Liver (tissue), 3 donors: Measurements from ENCODE around the gene THADA.

Experiments used
- CTCF ChIP-seq: fragments of 150-350 bp; IDR thresholded peaks from 2 replicates; pipeline ENCODE4 v1.5.1; 2017; ENCODE audit warnings: improper control_type of control experiment, low read depth, low read length; ENCODE audit not compliant: missing input control
- EGR1 ChIP-seq, 2 donors: IDR thresholded peaks; 2 replicates each; pipeline ENCODE4 v1.6.1; 2016 to 2018; ENCODE audit warnings: antibody characterized with exemption in 2 of 2, low read depth in 2 of 2
- GABPA ChIP-seq, 2 donors: IDR thresholded peaks in 1 of 2; conservative IDR thresholded peaks in 1 of 2; 2 replicates each; pipeline ENCODE4 v1.6.1; 2016; ENCODE audit warnings: antibody characterized with exemption in 2 of 2, mild to moderate bottlenecking in 1 of 2, moderate library complexity in 1 of 2
- HNF4A ChIP-seq, 2 donors: conservative IDR thresholded peaks; 2 replicates each; pipeline ENCODE4 v1.6.1; 2016; ENCODE audit warnings: antibody characterized with exemption in 2 of 2, mild to moderate bottlenecking in 2 of 2
- JUND ChIP-seq, 2 donors: IDR thresholded peaks; 2 replicates each; pipeline ENCODE4 v1.6.1; 2016; ENCODE audit warnings: antibody characterized with exemption in 2 of 2
- RAD21 ChIP-seq, 2 donors: IDR thresholded peaks; 2 replicates each; pipeline ENCODE4 v1.6.1; 2016; ENCODE audit warnings: antibody characterized with exemption in 2 of 2, mild to moderate bottlenecking in 2 of 2
- REST ChIP-seq: IDR thresholded peaks from 2 replicates; pipeline ENCODE4 v1.6.1; 2016; ENCODE audit warnings: antibody characterized with exemption, mild to moderate bottlenecking
- SP1 ChIP-seq: IDR thresholded peaks from 2 replicates; pipeline ENCODE4 v1.6.1; 2018; ENCODE audit warnings: antibody characterized with exemption, mild to moderate bottlenecking
- TAF1 ChIP-seq: conservative IDR thresholded peaks from 2 replicates; pipeline ENCODE4 v1.6.1; 2016; ENCODE audit warnings: antibody characterized with exemption, mild to moderate bottlenecking
- YY1 ChIP-seq: IDR thresholded peaks from 2 replicates; pipeline ENCODE4 v1.6.1; 2016; ENCODE audit warnings: antibody characterized with exemption, mild to moderate bottlenecking
- ZBTB33 ChIP-seq: IDR thresholded peaks from 2 replicates; pipeline ENCODE4 v1.6.1; 2016; ENCODE audit warnings: antibody characterized with exemption
- donor health status: healthy.
- donor health status: healthy.

- TF ChIP-seq RAD21 (IDR thresholded peaks at IDR 0.05) (no peak), ZBTB33 (no peak), CTCF (no peak), YY1 (no peak), SP1 (no peak), EGR1 (IDR thresholded peaks at IDR 0.05; ENCODE audit: low read depth in 2 of 2) (no peak), TAF1 (no peak), REST (no peak), JUND (IDR thresholded peaks at IDR 0.05) (no peak), HNF4A (conservative IDR thresholded peaks at IDR 0.05) (no peak), GABPA (IDR thresholded peaks at IDR 0.05 in 1 of 2, conservative IDR thresholded peaks at IDR 0.05 in 1 of 2) (no peak)
Measured at GRCh38 chr2:43217228-43218154, 378.3 kb downstream of the THADA start.
